Fibroblast of lung (primary cell): ENCODE measurements around the gene ZDHHC14. TPM values are rescaled to one million over a fixed set of nuclear protein-coding genes. Genes with fewer than 3 reads are reported as not detected.

ENCODE experiments used
- DNase-seq, 2 donors: peaks; one replicate each; pipeline versions ENCODE4 v3.0.0 to v3.0.0-alpha.2; 2010; ENCODE audit warnings: low read depth in 2 of 2
- H2AFZ ChIP-seq: 2 replicates; pipeline ENCODE4 v1.5.1; 2012; ENCODE audit warnings: low read length, control low read depth, inconsistent platforms
- H3K27ac ChIP-seq: 2 replicates; pipeline ENCODE4 v1.5.1; 2011; ENCODE audit warnings: low read length, control low read depth; ENCODE audit not compliant: insufficient read depth
- H3K27me3 ChIP-seq: 2 replicates; pipeline ENCODE4 v1.5.1; 2011; ENCODE audit warnings: mild to moderate bottlenecking, low read length; ENCODE audit not compliant: control insufficient read depth, insufficient read depth
- H3K36me3 ChIP-seq: 2 replicates; pipeline ENCODE4 v1.5.1; 2011; ENCODE audit warnings: low read length; ENCODE audit not compliant: control insufficient read depth, insufficient read depth
- H3K4me1 ChIP-seq: 2 replicates; pipeline ENCODE4 v1.5.1; 2011; ENCODE audit warnings: low read length; ENCODE audit not compliant: control insufficient read depth, insufficient read depth; ENCODE audit errors: extremely low read depth
- H3K4me2 ChIP-seq: 2 replicates; pipeline ENCODE4 v1.5.1; 2011; ENCODE audit warnings: low read length, control low read depth; ENCODE audit not compliant: insufficient read depth; ENCODE audit errors: extremely low read depth
- H3K4me3 ChIP-seq, 4 experiments: fragments of 200-600 bp in 1 of 4; sonication (generic) in 1 of 4; replicated peaks in 1 of 4; 2 replicates each; pipeline ENCODE4 v1.5.1; 2011 to 2016; ENCODE audit warnings: low read length in 4 of 4, low read depth in 3 of 4, mild to moderate bottlenecking in 3 of 4, control low read depth in 2 of 4, inconsistent platforms in 1 of 4, mixed read lengths in 1 of 4; ENCODE audit not compliant: insufficient read depth in 1 of 4; ENCODE audit errors: control extremely low read depth in 1 of 4
- H3K79me2 ChIP-seq: 2 replicates; pipeline ENCODE4 v1.5.1; 2012; ENCODE audit warnings: mild to moderate bottlenecking, low read length, inconsistent platforms; ENCODE audit not compliant: control insufficient read depth, insufficient read depth
- H3K9ac ChIP-seq: 2 replicates; pipeline ENCODE4 v1.5.1; 2011; ENCODE audit warnings: mild to moderate bottlenecking, low read length, control low read depth; ENCODE audit not compliant: insufficient read depth
- H3K9me3 ChIP-seq: 2 replicates; pipeline ENCODE4 v1.5.1; 2012; ENCODE audit warnings: low read depth, low read length; ENCODE audit not compliant: control insufficient read depth, insufficient read depth
- H4K20me1 ChIP-seq: 2 replicates; pipeline ENCODE4 v1.5.1; 2011; ENCODE audit warnings: low read length; ENCODE audit not compliant: control insufficient read depth, insufficient read depth; ENCODE audit errors: extremely low read depth
- EZH2 ChIP-seq: IDR thresholded peaks from 2 replicates; pipeline ENCODE4 v1.5.1; 2012; ENCODE audit warnings: low read length, control low read depth, mild to moderate bottlenecking; ENCODE audit errors: missing control alignments
- polyA plus RNA-seq, 2 donors: library from polyadenylated mRNA; depleted of rRNA in 1 of 2; stranded (reverse) in 1 of 2; unstranded in 1 of 2; fragments of >200 nt; gene quantifications; 2 replicates each; pipeline ENCODE4 v1.2.1, GENCODE V29; 2011 to 2012; ENCODE audit warnings: missing spikeins in 1 of 2
- total RNA-seq: library from RNA; depleted of rRNA; stranded (reverse); fragments of >200 nt; gene quantifications from 2 replicates; pipeline ENCODE4 v1.2.1, GENCODE V29; 2014
- TF ChIP-seq, protein P1 (sequence below), 2 donors: IDR thresholded peaks in 1 of 2; conservative IDR thresholded peaks in 1 of 2; 1 replicate in 1 of 2; 2 replicates in 1 of 2; pipeline ENCODE4 v1.5.1; 2011 to 2012; ENCODE audit warnings: low read length in 2 of 2, control low read depth in 1 of 2, inconsistent platforms in 1 of 2, low read depth in 1 of 2, mild to moderate bottlenecking in 1 of 2

The ZDHHC14 gene
- total and polyA plus RNA-seq, 2 donors (not counting 1 experiment from before 2014, with no cell fraction given) = 1.7 to 3.5 TPM

DNA sequence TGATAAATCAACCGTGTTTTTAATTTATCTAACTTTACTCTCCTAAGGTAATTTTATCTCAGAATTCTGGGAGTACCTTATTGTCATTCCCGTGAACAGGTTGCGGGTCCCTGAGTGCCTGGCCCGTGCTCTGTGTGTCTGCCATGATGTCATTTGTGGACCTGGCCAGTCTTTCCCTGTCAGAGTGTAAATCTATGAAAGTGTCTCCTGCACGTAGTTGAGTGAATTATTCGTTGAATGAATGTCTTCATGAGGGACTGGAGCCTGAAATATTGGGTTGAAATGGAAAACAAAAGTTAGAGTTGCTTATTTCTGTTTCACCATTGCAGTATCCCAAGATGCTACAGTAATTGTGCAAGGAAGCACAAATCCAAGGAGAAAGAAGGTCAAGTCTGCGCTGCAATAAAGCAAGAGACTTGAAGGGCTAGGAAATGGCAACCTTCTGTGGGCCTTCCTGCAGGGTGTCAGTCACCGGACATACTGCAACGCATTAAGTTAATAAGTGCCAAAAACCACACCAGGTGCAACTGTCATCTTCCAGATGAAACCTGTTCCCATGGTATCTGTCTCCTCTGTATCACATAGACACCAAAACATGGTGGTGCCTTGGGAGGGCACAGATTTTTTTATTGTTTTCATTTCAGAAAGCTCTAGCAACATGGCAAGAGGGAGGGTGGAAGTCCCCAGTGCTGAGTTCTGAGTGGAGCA is 135.5 kb downstream of the ZDHHC14 start:
- Histone ChIP-seq H3K4me2 (no peak overlapping the region), H3K9ac (no peak overlapping the region), H3K4me3 (no peak overlapping the region), H3K36me3 (no peaks in the 10 kb centered on the region), H3K27ac (no peak overlapping the region), H4K20me1 (no peaks in the 10 kb centered on the region), H3K79me2 (no peaks in the 10 kb centered on the region), H3K9me3 (no peaks in the 10 kb centered on the region), H2AFZ (no peak overlapping the region), H3K4me1 (no peaks in the 10 kb centered on the region), H3K27me3 (no peaks in the 10 kb centered on the region)
- TF ChIP-seq, protein P1, sequence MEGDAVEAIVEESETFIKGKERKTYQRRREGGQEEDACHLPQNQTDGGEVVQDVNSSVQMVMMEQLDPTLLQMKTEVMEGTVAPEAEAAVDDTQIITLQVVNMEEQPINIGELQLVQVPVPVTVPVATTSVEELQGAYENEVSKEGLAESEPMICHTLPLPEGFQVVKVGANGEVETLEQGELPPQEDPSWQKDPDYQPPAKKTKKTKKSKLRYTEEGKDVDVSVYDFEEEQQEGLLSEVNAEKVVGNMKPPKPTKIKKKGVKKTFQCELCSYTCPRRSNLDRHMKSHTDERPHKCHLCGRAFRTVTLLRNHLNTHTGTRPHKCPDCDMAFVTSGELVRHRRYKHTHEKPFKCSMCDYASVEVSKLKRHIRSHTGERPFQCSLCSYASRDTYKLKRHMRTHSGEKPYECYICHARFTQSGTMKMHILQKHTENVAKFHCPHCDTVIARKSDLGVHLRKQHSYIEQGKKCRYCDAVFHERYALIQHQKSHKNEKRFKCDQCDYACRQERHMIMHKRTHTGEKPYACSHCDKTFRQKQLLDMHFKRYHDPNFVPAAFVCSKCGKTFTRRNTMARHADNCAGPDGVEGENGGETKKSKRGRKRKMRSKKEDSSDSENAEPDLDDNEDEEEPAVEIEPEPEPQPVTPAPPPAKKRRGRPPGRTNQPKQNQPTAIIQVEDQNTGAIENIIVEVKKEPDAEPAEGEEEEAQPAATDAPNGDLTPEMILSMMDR (conservative IDR thresholded peaks at IDR 0.05 in 1 of 2, IDR thresholded peaks at IDR 0.05 in 1 of 2; ENCODE audit: low read depth in 1 of 2, low read length in 2 of 2) = no peak
- no peak for TF ChIP-seq EZH2
- DNase-seq = no peak

DNA sequence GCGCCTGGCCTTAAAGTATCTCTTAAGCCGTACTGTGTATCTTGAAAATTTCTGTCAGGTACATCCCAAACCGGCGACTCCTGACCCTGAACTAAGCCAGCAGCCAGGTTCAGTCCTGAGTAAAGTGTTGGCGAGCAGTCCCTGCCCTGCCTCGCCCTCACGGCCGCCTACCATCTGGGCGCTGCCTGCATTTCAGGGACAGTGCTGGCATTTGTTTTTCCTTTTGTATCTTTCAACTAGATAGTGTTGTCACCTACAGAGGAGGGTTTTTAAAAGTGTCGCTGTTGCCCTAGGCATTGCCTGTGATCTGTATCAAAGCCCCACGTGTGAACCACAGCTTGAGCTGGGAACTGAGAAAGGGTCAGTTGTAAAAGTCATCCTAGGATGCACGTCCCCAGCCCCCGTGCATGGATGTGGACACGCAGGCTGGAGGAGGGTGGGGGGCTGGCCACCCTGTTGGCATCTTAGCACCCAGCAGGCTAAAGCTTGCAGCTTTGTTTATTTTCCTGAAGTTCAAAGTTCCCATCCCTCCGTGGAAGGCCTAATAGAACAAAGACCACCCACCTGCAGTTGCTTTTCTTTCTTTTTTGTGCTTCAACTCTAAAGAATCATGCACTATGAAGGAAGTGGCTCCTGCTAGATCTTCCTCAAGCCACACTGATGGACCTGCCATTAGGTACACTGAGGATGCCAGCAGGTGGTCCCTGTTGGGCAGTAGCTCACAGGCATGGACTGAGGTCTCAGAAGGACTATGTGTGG is 136.8 kb downstream of the ZDHHC14 start:
- H3K9me3 ChIP-seq = no peaks in the 10 kb centered on the region
- no peaks in the 10 kb centered on the region for H3K79me2 ChIP-seq
- DNase-seq = no peak
- no peak overlapping the region for H2AFZ ChIP-seq
- no peak for TF ChIP-seq EZH2
- TF ChIP-seq, protein P1 (conservative IDR thresholded peaks at IDR 0.05 in 1 of 2, IDR thresholded peaks at IDR 0.05 in 1 of 2; ENCODE audit: low read depth in 1 of 2, low read length in 2 of 2) = no peak
- no peak overlapping the region for H3K27ac ChIP-seq
- H3K4me2 ChIP-seq = no peak overlapping the region
- no peak overlapping the region for H3K4me3 ChIP-seq
- H3K9ac ChIP-seq = no peak overlapping the region
- H4K20me1 ChIP-seq = no peaks in the 10 kb centered on the region
- H3K4me1 ChIP-seq = no peaks in the 10 kb centered on the region
- H3K27me3 ChIP-seq = no peaks in the 10 kb centered on the region
- H3K36me3 ChIP-seq = no peaks in the 10 kb centered on the region

DNA sequence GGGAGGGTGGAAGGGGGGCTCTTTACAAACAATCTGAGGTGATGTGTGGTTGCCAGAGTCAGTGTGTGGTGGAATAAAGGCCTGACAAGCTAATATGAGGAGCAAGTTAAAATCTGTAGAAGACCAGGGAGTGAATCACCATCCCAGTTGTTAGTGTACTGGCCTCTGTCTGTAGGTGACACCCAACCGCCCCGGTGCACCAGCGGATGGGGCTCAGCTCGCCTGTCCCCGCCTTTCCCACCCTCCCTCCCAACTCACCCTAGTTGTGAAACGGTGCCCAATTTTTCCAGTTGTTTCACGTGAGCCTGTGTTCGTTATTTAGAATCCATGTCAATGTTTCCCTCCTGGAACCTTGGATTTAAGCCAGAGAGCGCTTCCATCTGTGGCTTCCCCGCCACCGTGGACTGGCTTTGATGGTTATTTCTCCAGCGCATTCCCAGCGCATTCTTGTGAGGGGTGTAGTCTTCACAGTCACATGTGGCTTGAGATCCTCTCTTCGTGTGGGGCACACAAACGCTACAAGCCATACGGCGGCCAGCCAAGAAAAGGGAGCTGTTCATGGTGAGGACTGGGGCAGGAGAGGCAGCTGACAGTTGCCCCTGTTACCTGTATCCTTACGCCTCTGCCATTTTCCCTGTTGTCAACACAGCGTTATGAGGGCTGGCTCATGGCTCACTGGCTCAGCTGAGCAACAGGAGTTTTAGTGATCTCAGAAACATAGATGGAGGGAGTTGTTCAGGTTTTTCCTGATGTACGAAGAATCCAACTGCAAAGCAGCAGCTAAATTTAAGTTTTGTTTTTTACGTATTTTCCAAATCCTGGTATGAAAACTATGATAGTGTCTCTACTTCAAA is 137.6 kb downstream of the ZDHHC14 start:
- Histone ChIP-seq H3K36me3 (no peaks in the 10 kb centered on the region), H3K27ac (no peak overlapping the region), H3K27me3 (no peaks in the 10 kb centered on the region), H3K4me2 (no peak overlapping the region), H3K9ac (no peak overlapping the region), H3K79me2 (no peaks in the 10 kb centered on the region), H2AFZ (no peak overlapping the region), H3K4me1 (no peaks in the 10 kb centered on the region), H3K4me3 (no peak overlapping the region), H3K9me3 (no peaks in the 10 kb centered on the region), H4K20me1 (no peaks in the 10 kb centered on the region)
- DNase-seq = peak in 1 of 2 donors; percentile 38
- TF ChIP-seq, protein P1 (conservative IDR thresholded peaks at IDR 0.05 in 1 of 2, IDR thresholded peaks at IDR 0.05 in 1 of 2; ENCODE audit: low read depth in 1 of 2, low read length in 2 of 2) = no peak
- no peak for TF ChIP-seq EZH2
